Measurements from ENCODE around the gene TXNDC11. TPM values are rescaled to one million over a fixed set of nuclear protein-coding genes. Genes with fewer than 3 reads are reported as not detected.

TXNDC11 gene
- total and polyA plus RNA-seq, 2 donors (not counting 3 experiments of a cell fraction or from before 2014, with no cell fraction given), result 42.5 to 66.0 TPM

GRCh38 chr16:11750056-11750455 lies 7.4 kb upstream of the TXNDC11 start:
- Histone ChIP-seq H2AFZ (ENCODE audit: low read depth, low read length) (no peak overlapping the region), H3K9me3 (replicated peaks; ENCODE audit: control insufficient read depth, insufficient read depth, low read length) (no peaks in the 10 kb centered on the region), H3K4me2 (ENCODE audit: insufficient read depth, low read length) (no peak overlapping the region), H3K4me1 (ENCODE audit: control insufficient read depth, extremely low read depth, insufficient read depth, low read length) (no peaks in the 10 kb centered on the region), H3K27ac (ENCODE audit: insufficient read depth, low read depth, low read length) (no peak overlapping the region), H3K79me2 (ENCODE audit: control insufficient read depth, insufficient read depth, low read length) (no peaks in the 10 kb centered on the region), H4K20me1 (replicated peaks; ENCODE audit: control insufficient read depth, extremely low read depth, insufficient read depth, low read length) (no peaks in the 10 kb centered on the region), H3K9ac (replicated peaks; ENCODE audit: extremely low read depth, insufficient read depth, low read length) (no peak overlapping the region), H3K4me3 (replicated peaks in 1 of 3; ENCODE audit: insufficient read depth in 1 of 3, low read depth in 1 of 3, low read length in 3 of 3) (no peak overlapping the region), H3K27me3 (ENCODE audit: control insufficient read depth in 2 of 2, insufficient read depth in 2 of 2, low read length in 2 of 2) (no peaks in the 10 kb centered on the region), H3K36me3 (ENCODE audit: control insufficient read depth in 2 of 2, extremely low read depth in 1 of 2, insufficient read depth in 2 of 2, low read length in 2 of 2) (peaks cover 26 to 35% of the 10 kb centered on the region in 2 experiments), H3K9me1 (replicated peaks; ENCODE audit: control insufficient read depth, extremely low read depth, insufficient read depth, low read length) (no peaks in the 10 kb centered on the region)
- no peak for TF ChIP-seq JUN (IDR thresholded peaks at IDR 0.05; ENCODE audit: borderline replicate concordance, insufficient read depth, insufficient read length, low read depth)
- TF ChIP-seq POLR2AphosphoS5 (IDR thresholded peaks at IDR 0.05; ENCODE audit: insufficient read depth, low read depth, low read length), result no peak
- no peak for TF ChIP-seq FOS (IDR thresholded peaks at IDR 0.05; ENCODE audit: borderline replicate concordance, insufficient read depth, low read length)
- TF ChIP-seq EZH2 (IDR thresholded peaks at IDR 0.05; ENCODE audit: borderline replicate concordance, low read depth, low read length, severe bottlenecking), result no peak
- TF ChIP-seq, protein P1, sequence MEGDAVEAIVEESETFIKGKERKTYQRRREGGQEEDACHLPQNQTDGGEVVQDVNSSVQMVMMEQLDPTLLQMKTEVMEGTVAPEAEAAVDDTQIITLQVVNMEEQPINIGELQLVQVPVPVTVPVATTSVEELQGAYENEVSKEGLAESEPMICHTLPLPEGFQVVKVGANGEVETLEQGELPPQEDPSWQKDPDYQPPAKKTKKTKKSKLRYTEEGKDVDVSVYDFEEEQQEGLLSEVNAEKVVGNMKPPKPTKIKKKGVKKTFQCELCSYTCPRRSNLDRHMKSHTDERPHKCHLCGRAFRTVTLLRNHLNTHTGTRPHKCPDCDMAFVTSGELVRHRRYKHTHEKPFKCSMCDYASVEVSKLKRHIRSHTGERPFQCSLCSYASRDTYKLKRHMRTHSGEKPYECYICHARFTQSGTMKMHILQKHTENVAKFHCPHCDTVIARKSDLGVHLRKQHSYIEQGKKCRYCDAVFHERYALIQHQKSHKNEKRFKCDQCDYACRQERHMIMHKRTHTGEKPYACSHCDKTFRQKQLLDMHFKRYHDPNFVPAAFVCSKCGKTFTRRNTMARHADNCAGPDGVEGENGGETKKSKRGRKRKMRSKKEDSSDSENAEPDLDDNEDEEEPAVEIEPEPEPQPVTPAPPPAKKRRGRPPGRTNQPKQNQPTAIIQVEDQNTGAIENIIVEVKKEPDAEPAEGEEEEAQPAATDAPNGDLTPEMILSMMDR (IDR thresholded peaks at IDR 0.05; ENCODE audit: extremely low read depth in 1 of 2, insufficient read depth in 1 of 2, low read depth in 1 of 2, low read length in 2 of 2), result no peak
- TF ChIP-seq POLR2A (IDR thresholded peaks at IDR 0.05; ENCODE audit: low read depth, low read length), result no peak
- TF ChIP-seq MYC (IDR thresholded peaks at IDR 0.05; ENCODE audit: low read depth, low read length), result no peak
- TF ChIP-seq, protein P2, sequence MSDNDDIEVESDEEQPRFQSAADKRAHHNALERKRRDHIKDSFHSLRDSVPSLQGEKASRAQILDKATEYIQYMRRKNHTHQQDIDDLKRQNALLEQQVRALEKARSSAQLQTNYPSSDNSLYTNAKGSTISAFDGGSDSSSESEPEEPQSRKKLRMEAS (IDR thresholded peaks at IDR 0.05; ENCODE audit: insufficient read depth, insufficient read length), result no peak
- no peak for TF ChIP-seq GATA2 (IDR thresholded peaks at IDR 0.05; ENCODE audit: insufficient read depth, insufficient read length, low read depth, low read length)
- no peak for FAIRE-seq
- ChIA-PET POLR2A (no interaction called here), CTCF (no interaction called here)
- intact Hi-C loops (cut with micrococcal nuclease) (no loop called here), dilution Hi-C loops (cut with MboI; ENCODE audit: extremely low pct_ligation_motif_present, low sequenced_read_pairs) (no loop called here)
- no TSS peak for BruUV-seq (replicated peaks)
- no peak for DNase-seq (ENCODE audit: low read depth, low spot score)

Data from endothelial cell of umbilical vein (primary cell).